NCI-H1092 treated with DMSO at 0.1 percent for 48 hours (cell line): Measurements from ENCODE around the gene MINPP1.
"Not testable (repeated sequence)": the region's sequence is repeated elsewhere in the genome, so short reads cannot be mapped to it uniquely, and the experiment has no call there.

Source experiments
- DNase-seq: peaks from one replicate; lab custom pipeline; 2025; lab: John Stamatoyannopoulos, UW

Gene MINPP1

GRCh38 chr10:87575851-87576250 lies 71.2 kb downstream of the MINPP1 start:
- DNase-seq, result no peak

- no peak for DNase-seq
These were observed 73.6 kb downstream of the MINPP1 start for GRCh38 chr10:87578160-87578841.

- DNase-seq, result no peak
These were observed 74.2 kb downstream of the MINPP1 start for GRCh38 chr10:87578842-87579401.

- DNase-seq, result no peak
These were observed 74.9 kb downstream of the MINPP1 start for GRCh38 chr10:87579563-87579962.

- DNase-seq, result no peak
These were observed 75.3 kb downstream of the MINPP1 start for GRCh38 chr10:87580016-87580415.

- no peak for DNase-seq
These were observed 81.1 kb downstream of the MINPP1 start for GRCh38 chr10:87585565-87586514.

GRCh38 chr10:87589645-87590051 lies 85.0 kb downstream of the MINPP1 start:
- no peak for DNase-seq

- no peak for DNase-seq
These were observed 86.3 kb downstream of the MINPP1 start for GRCh38 chr10:87590705-87591588.

- DNase-seq, result no peak
These were observed 86.8 kb downstream of the MINPP1 start for GRCh38 chr10:87591589-87591886.

GRCh38 chr10:87592920-87593319 lies 88.2 kb downstream of the MINPP1 start:
- not testable (repeated sequence) for DNase-seq

GRCh38 chr10:87593702-87594101 lies 89.0 kb downstream of the MINPP1 start:
- no peak for DNase-seq

- DNase-seq, result no peak
These were observed 89.5 kb downstream of the MINPP1 start for GRCh38 chr10:87594181-87594580.

- DNase-seq, result no peak
These were observed 90.2 kb downstream of the MINPP1 start for GRCh38 chr10:87594864-87595263.

- no peak for DNase-seq
These were observed 91.7 kb downstream of the MINPP1 start for GRCh38 chr10:87596351-87596750.

GRCh38 chr10:87598700-87599099 lies 94.0 kb downstream of the MINPP1 start:
- DNase-seq, result no peak

GRCh38 chr10:87600581-87600980 lies 95.9 kb downstream of the MINPP1 start:
- DNase-seq, result no peak
